Ecto neural progenitor cell (in vitro differentiated cells): ENCODE results near the gene SLC27A6.

Source experiments
- DNase-seq: peaks from one replicate; pipeline ENCODE4 v3.0.0-alpha.2; 2018; ENCODE audit warnings: low spot score

SLC27A6 gene

GRCh38 chr5:129067745-129068144 is 102.5 kb downstream of the SLC27A6 start:
- DNase-seq, result no peak

GRCh38 chr5:129069292-129069691 is 104.0 kb downstream of the SLC27A6 start:
- DNase-seq, result no peak

- no peak for DNase-seq
Observed at GRCh38 chr5:129073111-129073510, 107.8 kb downstream of the SLC27A6 start.

- DNase-seq, result no peak
Observed at GRCh38 chr5:129074903-129075302, 109.6 kb downstream of the SLC27A6 start.

GRCh38 chr5:129077433-129078075 is 112.3 kb downstream of the SLC27A6 start:
- no peak for DNase-seq

- DNase-seq, result no peak
Observed at GRCh38 chr5:129078247-129078646, 113.0 kb downstream of the SLC27A6 start.

GRCh38 chr5:129078660-129079059 is 113.4 kb downstream of the SLC27A6 start:
- DNase-seq, result no peak

GRCh38 chr5:129079496-129079895 is 114.2 kb downstream of the SLC27A6 start:
- DNase-seq, result no peak

GRCh38 chr5:129080766-129081165 is 115.5 kb downstream of the SLC27A6 start:
- DNase-seq, result no peak

- DNase-seq, result no peak
Observed at GRCh38 chr5:129082225-129083136, 117.2 kb downstream of the SLC27A6 start.
